ENCODE measurements around the gene RUFY2.

RUFY2 gene

GRCh38 chr10:68364101-68364886, 42.8 kb downstream of the RUFY2 start:
- no peak for DNase-seq

- DNase-seq: no peak
Measured at GRCh38 chr10:68362590-68362989, 44.5 kb downstream of the RUFY2 start.

GRCh38 chr10:68359189-68359588, 47.9 kb downstream of the RUFY2 start:
- DNase-seq: no peak

- DNase-seq: no peak
Measured at GRCh38 chr10:68353537-68353936, 53.5 kb downstream of the RUFY2 start.

- no peak for DNase-seq
Measured at GRCh38 chr10:68348265-68348741, 58.8 kb downstream of the RUFY2 start.

GRCh38 chr10:68346774-68347173, 60.3 kb downstream of the RUFY2 start:
- no peak for DNase-seq

- no peak for DNase-seq
Measured at GRCh38 chr10:68345621-68346020, 61.5 kb downstream of the RUFY2 start.

- no peak for DNase-seq
Measured at GRCh38 chr10:68342909-68343516, 64.1 kb downstream of the RUFY2 start.

- no peak for DNase-seq
Measured at GRCh38 chr10:68340358-68341080, 66.6 kb downstream of the RUFY2 start.

GRCh38 chr10:68336754-68337351, 70.2 kb downstream of the RUFY2 start:
- DNase-seq: no peak

GRCh38 chr10:68334672-68335467, 72.2 kb downstream of the RUFY2 start:
- DNase-seq: no peak

GRCh38 chr10:68333440-68334431, 73.3 kb downstream of the RUFY2 start:
- DNase-seq: no peak

- DNase-seq: no peak
Measured at GRCh38 chr10:68333058-68333395, 74.0 kb downstream of the RUFY2 start.

- DNase-seq: no peak
Measured at GRCh38 chr10:68332259-68333057, 74.6 kb downstream of the RUFY2 start, which contains the start of gene PBLD. TSS of gene PBLD (minus strand) at chr10:68332928. CDS start at chr10:68306844, 26,084 bp downstream.

- peak; percentile 55 for DNase-seq
Measured at GRCh38 chr10:68331455-68332258, 75.4 kb downstream of the RUFY2 start, which contains the start of gene HNRNPH3. TSS of gene HNRNPH3 (plus strand) at chr10:68332064. CDS start at chr10:68337222, 5,158 bp downstream.

- DNase-seq: no peak
Measured at GRCh38 chr10:68330852-68331454, 76.1 kb downstream of the RUFY2 start.

- DNase-seq: no peak
Measured at GRCh38 chr10:68329506-68329861, 77.6 kb downstream of the RUFY2 start.

GRCh38 chr10:68327889-68328786, 78.9 kb downstream of the RUFY2 start:
- DNase-seq: peak; percentile 31

Measured in 8988T (cell line).